GM12878 (cell line): ENCODE data around the gene PRR13. TPM values are rescaled to one million over a fixed set of nuclear protein-coding genes. Genes with fewer than 3 reads are reported as not detected.

ENCODE experiments used
- BMI1 ChIP-seq: fragments of 450-650 bp; IDR thresholded peaks from 2 replicates; pipeline ENCODE4 v1.6.1; 2016; ENCODE audit warnings: mild to moderate bottlenecking, moderate library complexity, borderline replicate concordance
- CBFB ChIP-seq: IDR thresholded peaks from 2 replicates; pipeline ENCODE4 v1.6.1; 2016; ENCODE audit warnings: antibody characterized with exemption, low read depth
- CREB1 ChIP-seq: IDR thresholded peaks from 2 replicates; pipeline ENCODE4 v1.6.1; 2012; ENCODE audit warnings: low read depth, mild to moderate bottlenecking, inconsistent platforms
- GABPA ChIP-seq: IDR thresholded peaks from 2 replicates; pipeline ENCODE4 v1.6.1; 2014; ENCODE audit warnings: antibody characterized with exemption, low read depth, mild to moderate bottlenecking, inconsistent platforms
- MXI1 ChIP-seq: fragments of 150-350 bp; IDR thresholded peaks from 2 replicates; pipeline ENCODE4 v1.6.1; 2011; ENCODE audit warnings: low read depth, mild to moderate bottlenecking, inconsistent platforms, low read length, improper control_type of control experiment
- MYC ChIP-seq: IDR thresholded peaks from 2 replicates; pipeline ENCODE4 v1.6.1; 2011; ENCODE audit warnings: mild to moderate bottlenecking, low read length, moderate library complexity, inconsistent platforms; ENCODE audit not compliant: insufficient read depth, insufficient replicate concordance, insufficient read length, severe bottlenecking
- PAX5 ChIP-seq: IDR thresholded peaks from 2 replicates; pipeline ENCODE4 v1.6.1; 2011; ENCODE audit warnings: low read depth, low read length, borderline replicate concordance
- RELA ChIP-seq: fragments of 450-650 bp; IDR thresholded peaks from 2 replicates; pipeline ENCODE4 v1.8.0; 2014; ENCODE audit warnings: borderline replicate concordance; ENCODE audit not compliant: partially characterized antibody
- RELB ChIP-seq: fragments of 450-650 bp; IDR thresholded peaks from 2 replicates; pipeline ENCODE4 v1.6.1; 2017; ENCODE audit warnings: low read depth, mild to moderate bottlenecking, moderate library complexity
- SIX5 ChIP-seq: IDR thresholded peaks from 2 replicates; pipeline ENCODE4 v1.6.1; 2011; ENCODE audit warnings: mild to moderate bottlenecking, low read depth, low read length, moderate library complexity; ENCODE audit not compliant: severe bottlenecking
- TARDBP ChIP-seq: IDR thresholded peaks from 2 replicates; pipeline ENCODE4 v1.6.1; 2016; ENCODE audit warnings: borderline replicate concordance
- polyA plus RNA-seq, 11 experiments: library from polyadenylated mRNA; depleted of rRNA in 4 of 11; unstranded in 6 of 11; stranded (reverse) in 5 of 11; fragments of >200 nt; fragmentation: Nextera tagmentation in 4 of 11; fragmentation: Illumina TruSeq in 1 of 11; extraction: Ambion mirVana in 4 of 11; extraction: Trizol in 1 of 11; gene quantifications; 1 replicate in 1 of 11; 2 replicates in 10 of 11; pipeline versions ENCODE4 v1.2.1 to v1.2.3, GENCODE V29; 2011 to 2016; ENCODE audit warnings: inconsistent platforms in 2 of 11, missing spikeins in 2 of 11, low read depth in 1 of 11
- total RNA-seq, 4 experiments: library from RNA; depleted of rRNA in 3 of 4; stranded (reverse); fragments of >200 nt in 3 of 4; fragmentation: Illumina TruSeq in 1 of 4; extraction: Trizol in 1 of 4; gene quantifications; 2 replicates each; pipeline versions ENCODE4 v1.2.1 to v1.2.3, GENCODE V29; 2013 to 2021
- TF ChIP-seq, protein P1 (sequence below): fragments of 450-650 bp; IDR thresholded peaks from 2 replicates; pipeline ENCODE4 v1.6.1; 2016; ENCODE audit warnings: mild to moderate bottlenecking, moderate library complexity, borderline replicate concordance
- TF ChIP-seq, protein P2 (sequence below): IDR thresholded peaks from 2 replicates; pipeline ENCODE4 v1.6.1; 2012; ENCODE audit warnings: improper control_type of control experiment, low read depth, low read length; ENCODE audit not compliant: insufficient replicate concordance

PRR13 gene
- total and polyA plus RNA-seq, 10 of the 15 experiments (the other 5 are each of a cell fraction or from before 2014, with no cell fraction given), result 94.2 to 462 (median 276) TPM

DNA sequence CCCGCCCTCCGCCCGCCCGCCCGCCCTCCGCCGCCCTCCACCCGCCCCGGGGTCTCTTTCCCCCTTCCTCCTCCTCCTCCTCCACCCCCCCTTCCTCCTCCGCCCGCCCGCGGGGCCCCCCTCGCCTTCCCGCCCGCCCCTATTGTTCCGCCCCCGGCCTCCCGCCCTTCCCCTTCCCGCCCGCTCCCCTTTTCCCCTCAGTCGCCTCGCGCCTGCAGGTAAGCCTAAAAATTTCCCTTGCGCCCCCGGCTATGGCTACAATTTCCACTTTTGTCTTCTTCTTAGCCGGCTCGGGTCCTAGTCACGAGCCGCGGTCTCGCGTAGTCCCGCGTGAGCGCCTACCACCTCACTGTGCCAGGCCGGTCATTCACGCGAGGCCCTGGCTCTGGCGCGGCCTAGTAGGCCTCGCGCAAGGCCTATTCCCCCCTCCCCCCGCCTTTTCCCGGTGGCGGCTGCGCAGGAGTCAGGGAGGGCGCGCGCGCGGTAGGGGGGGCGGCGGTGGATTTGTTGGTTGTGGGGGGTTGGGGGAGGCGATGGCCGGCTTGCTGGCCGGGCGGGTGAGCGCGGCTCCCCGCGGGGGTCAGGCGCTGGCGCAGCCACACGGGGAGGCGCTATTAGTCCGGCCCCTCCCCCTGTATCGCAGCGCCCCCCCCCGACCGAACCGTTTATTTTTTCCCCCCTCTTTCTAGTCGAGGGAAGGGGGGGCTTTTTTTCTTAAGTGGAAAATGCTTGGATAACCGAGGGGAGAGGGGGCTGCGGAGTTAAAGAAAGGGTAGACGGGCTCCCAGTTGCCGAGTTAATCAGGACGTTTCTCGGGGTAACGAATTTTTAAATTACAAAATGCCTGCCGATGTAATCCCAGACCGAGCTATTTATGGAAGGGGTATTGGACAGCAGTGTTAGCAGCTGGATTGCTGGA, 10.9 kb downstream of the PRR13 start (continued):
- TF ChIP-seq, protein P1, sequence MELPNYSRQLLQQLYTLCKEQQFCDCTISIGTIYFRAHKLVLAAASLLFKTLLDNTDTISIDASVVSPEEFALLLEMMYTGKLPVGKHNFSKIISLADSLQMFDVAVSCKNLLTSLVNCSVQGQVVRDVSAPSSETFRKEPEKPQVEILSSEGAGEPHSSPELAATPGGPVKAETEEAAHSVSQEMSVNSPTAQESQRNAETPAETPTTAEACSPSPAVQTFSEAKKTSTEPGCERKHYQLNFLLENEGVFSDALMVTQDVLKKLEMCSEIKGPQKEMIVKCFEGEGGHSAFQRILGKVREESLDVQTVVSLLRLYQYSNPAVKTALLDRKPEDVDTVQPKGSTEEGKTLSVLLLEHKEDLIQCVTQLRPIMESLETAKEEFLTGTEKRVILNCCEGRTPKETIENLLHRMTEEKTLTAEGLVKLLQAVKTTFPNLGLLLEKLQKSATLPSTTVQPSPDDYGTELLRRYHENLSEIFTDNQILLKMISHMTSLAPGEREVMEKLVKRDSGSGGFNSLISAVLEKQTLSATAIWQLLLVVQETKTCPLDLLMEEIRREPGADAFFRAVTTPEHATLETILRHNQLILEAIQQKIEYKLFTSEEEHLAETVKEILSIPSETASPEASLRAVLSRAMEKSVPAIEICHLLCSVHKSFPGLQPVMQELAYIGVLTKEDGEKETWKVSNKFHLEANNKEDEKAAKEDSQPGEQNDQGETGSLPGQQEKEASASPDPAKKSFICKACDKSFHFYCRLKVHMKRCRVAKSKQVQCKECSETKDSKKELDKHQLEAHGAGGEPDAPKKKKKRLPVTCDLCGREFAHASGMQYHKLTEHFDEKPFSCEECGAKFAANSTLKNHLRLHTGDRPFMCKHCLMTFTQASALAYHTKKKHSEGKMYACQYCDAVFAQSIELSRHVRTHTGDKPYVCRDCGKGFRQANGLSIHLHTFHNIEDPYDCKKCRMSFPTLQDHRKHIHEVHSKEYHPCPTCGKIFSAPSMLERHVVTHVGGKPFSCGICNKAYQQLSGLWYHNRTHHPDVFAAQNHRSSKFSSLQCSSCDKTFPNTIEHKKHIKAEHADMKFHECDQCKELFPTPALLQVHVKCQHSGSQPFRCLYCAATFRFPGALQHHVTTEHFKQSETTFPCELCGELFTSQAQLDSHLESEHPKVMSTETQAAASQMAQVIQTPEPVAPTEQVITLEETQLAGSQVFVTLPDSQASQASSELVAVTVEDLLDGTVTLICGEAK, result no peak
- no peak for TF ChIP-seq RELA
- TF ChIP-seq CBFB, result no peak
- TF ChIP-seq, protein P2, sequence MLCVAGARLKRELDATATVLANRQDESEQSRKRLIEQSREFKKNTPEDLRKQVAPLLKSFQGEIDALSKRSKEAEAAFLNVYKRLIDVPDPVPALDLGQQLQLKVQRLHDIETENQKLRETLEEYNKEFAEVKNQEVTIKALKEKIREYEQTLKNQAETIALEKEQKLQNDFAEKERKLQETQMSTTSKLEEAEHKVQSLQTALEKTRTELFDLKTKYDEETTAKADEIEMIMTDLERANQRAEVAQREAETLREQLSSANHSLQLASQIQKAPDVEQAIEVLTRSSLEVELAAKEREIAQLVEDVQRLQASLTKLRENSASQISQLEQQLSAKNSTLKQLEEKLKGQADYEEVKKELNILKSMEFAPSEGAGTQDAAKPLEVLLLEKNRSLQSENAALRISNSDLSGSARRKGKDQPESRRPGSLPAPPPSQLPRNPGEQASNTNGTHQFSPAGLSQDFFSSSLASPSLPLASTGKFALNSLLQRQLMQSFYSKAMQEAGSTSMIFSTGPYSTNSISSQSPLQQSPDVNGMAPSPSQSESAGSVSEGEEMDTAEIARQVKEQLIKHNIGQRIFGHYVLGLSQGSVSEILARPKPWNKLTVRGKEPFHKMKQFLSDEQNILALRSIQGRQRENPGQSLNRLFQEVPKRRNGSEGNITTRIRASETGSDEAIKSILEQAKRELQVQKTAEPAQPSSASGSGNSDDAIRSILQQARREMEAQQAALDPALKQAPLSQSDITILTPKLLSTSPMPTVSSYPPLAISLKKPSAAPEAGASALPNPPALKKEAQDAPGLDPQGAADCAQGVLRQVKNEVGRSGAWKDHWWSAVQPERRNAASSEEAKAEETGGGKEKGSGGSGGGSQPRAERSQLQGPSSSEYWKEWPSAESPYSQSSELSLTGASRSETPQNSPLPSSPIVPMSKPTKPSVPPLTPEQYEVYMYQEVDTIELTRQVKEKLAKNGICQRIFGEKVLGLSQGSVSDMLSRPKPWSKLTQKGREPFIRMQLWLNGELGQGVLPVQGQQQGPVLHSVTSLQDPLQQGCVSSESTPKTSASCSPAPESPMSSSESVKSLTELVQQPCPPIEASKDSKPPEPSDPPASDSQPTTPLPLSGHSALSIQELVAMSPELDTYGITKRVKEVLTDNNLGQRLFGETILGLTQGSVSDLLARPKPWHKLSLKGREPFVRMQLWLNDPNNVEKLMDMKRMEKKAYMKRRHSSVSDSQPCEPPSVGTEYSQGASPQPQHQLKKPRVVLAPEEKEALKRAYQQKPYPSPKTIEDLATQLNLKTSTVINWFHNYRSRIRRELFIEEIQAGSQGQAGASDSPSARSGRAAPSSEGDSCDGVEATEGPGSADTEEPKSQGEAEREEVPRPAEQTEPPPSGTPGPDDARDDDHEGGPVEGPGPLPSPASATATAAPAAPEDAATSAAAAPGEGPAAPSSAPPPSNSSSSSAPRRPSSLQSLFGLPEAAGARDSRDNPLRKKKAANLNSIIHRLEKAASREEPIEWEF, result no peak
- peak; percentile 42; the same call in 1 of the 2 replicates for TF ChIP-seq CREB1
- TF ChIP-seq SIX5, result no peak
- TF ChIP-seq TARDBP, result peak; percentile 77; the same call in 1 of the 2 replicates
- TF ChIP-seq RELB, result 0 out of 2 replicates have a peak, but pooled peaks have one; percentile 36
- no peak for TF ChIP-seq GABPA
- no peak; the same call in 1 of the 2 replicates for TF ChIP-seq MXI1
- no peak for TF ChIP-seq BMI1
- no peak for TF ChIP-seq PAX5
- TF ChIP-seq MYC, result peak; percentile 83
